Activated CD8-positive, alpha-beta memory T cell treated with anti-CD3 and anti-CD28 coated beads for 1 hour (primary cell): ENCODE data around the gene KCNQ5.
"Not testable (repeated sequence)": the region's sequence is repeated elsewhere in the genome, so short reads cannot be mapped to it uniquely, and the experiment has no call there.

Experiments
- DNase-seq, 2 donors: peaks; one replicate each; pipeline ENCODE4 v3.0.0-alpha.2; 2020; ENCODE audit warnings: low read depth in 1 of 2; ENCODE audit errors: extremely low read depth in 1 of 2

Gene KCNQ5

GRCh38 chr6:72890671-72891070, 268.8 kb downstream of the KCNQ5 start:
- no peak for DNase-seq

GRCh38 chr6:72892901-72893300, 271.0 kb downstream of the KCNQ5 start:
- no peak for DNase-seq

- no peak for DNase-seq
Observed at GRCh38 chr6:72894091-72894490, 272.2 kb downstream of the KCNQ5 start.

GRCh38 chr6:72898313-72898712, 276.4 kb downstream of the KCNQ5 start:
- DNase-seq = not testable (repeated sequence)

- no peak for DNase-seq
Observed at GRCh38 chr6:72905705-72906478, 284.0 kb downstream of the KCNQ5 start.

GRCh38 chr6:72911463-72912155, 289.7 kb downstream of the KCNQ5 start:
- no peak for DNase-seq

- DNase-seq = no peak
Observed at GRCh38 chr6:72913797-72914196, 291.9 kb downstream of the KCNQ5 start.

GRCh38 chr6:72916298-72916697, 294.4 kb downstream of the KCNQ5 start:
- DNase-seq = no peak

- DNase-seq = no peak
Observed at GRCh38 chr6:72916906-72917305, 295.0 kb downstream of the KCNQ5 start.

- no peak for DNase-seq
Observed at GRCh38 chr6:72922401-72922800, 300.5 kb downstream of the KCNQ5 start.

GRCh38 chr6:72925136-72925535, 303.3 kb downstream of the KCNQ5 start:
- DNase-seq = no peak

GRCh38 chr6:72930556-72931132, 308.8 kb downstream of the KCNQ5 start:
- DNase-seq = no peak

- DNase-seq = no peak
Observed at GRCh38 chr6:72931325-72931887, 309.5 kb downstream of the KCNQ5 start.

- DNase-seq = no peak
Observed at GRCh38 chr6:72933233-72933632, 311.4 kb downstream of the KCNQ5 start.

- DNase-seq = no peak
Observed at GRCh38 chr6:72936766-72937559, 315.1 kb downstream of the KCNQ5 start.

- no peak for DNase-seq
Observed at GRCh38 chr6:72938104-72938503, 316.2 kb downstream of the KCNQ5 start.

- DNase-seq = no peak
Observed at GRCh38 chr6:72939004-72939403, 317.1 kb downstream of the KCNQ5 start.

- DNase-seq = no peak
Observed at GRCh38 chr6:72940265-72940664, 318.4 kb downstream of the KCNQ5 start.

GRCh38 chr6:72941263-72941662, 319.4 kb downstream of the KCNQ5 start:
- no peak for DNase-seq

- DNase-seq = no peak
Observed at GRCh38 chr6:72941751-72942150, 319.9 kb downstream of the KCNQ5 start.

- DNase-seq = no peak
Observed at GRCh38 chr6:72943699-72944098, 321.8 kb downstream of the KCNQ5 start.
